ENCODE measurements around the gene MCHR2.

GRCh38 chr6:99905209-99906106, 88.6 kb downstream of the MCHR2 start:
- TF ChIP-seq CTCF (IDR thresholded peaks at IDR 0.05; ENCODE audit: insufficient read depth, low read length) (peak; percentile 68), POLR2AphosphoS5 (IDR thresholded peaks at IDR 0.05; ENCODE audit: low read depth) (no peak), GABPA (IDR thresholded peaks at IDR 0.05; ENCODE audit: low read depth) (no peak)
